Suprapubic skin (tissue), 4 donors: Measurements from ENCODE around the gene IQCK.

Source experiments
- POLR2A ChIP-seq, 2 donors: fragments of 450-650 bp; IDR thresholded peaks; one replicate each; pipeline ENCODE4 v1.6.1; 2017; ENCODE audit warnings: antibody characterized with exemption in 2 of 2, mild to moderate bottlenecking in 2 of 2, moderate library complexity in 2 of 2
- POLR2AphosphoS5 ChIP-seq, 3 donors: sonication (generic); formaldehyde crosslinking; IDR thresholded peaks; one replicate each; pipeline ENCODE4 v1.6.1; 2017; ENCODE audit warnings: antibody characterized with exemption in 3 of 3
- TF ChIP-seq, protein P1 (sequence below), 2 donors: fragments of 200-600 bp in 1 of 2; fragments of 450-650 bp in 1 of 2; sonication (generic) in 1 of 2; IDR thresholded peaks; one replicate each; pipeline ENCODE4 v1.5.1; 2016 to 2019; ENCODE audit warnings: antibody characterized with exemption in 2 of 2, mild to moderate bottlenecking in 1 of 2, moderate library complexity in 1 of 2

GRCh38 chr16:19749571-19750080 lies 31.6 kb downstream of the IQCK start:
- no peak for TF ChIP-seq POLR2A (IDR thresholded peaks at IDR 0.05)
- TF ChIP-seq, protein P1, sequence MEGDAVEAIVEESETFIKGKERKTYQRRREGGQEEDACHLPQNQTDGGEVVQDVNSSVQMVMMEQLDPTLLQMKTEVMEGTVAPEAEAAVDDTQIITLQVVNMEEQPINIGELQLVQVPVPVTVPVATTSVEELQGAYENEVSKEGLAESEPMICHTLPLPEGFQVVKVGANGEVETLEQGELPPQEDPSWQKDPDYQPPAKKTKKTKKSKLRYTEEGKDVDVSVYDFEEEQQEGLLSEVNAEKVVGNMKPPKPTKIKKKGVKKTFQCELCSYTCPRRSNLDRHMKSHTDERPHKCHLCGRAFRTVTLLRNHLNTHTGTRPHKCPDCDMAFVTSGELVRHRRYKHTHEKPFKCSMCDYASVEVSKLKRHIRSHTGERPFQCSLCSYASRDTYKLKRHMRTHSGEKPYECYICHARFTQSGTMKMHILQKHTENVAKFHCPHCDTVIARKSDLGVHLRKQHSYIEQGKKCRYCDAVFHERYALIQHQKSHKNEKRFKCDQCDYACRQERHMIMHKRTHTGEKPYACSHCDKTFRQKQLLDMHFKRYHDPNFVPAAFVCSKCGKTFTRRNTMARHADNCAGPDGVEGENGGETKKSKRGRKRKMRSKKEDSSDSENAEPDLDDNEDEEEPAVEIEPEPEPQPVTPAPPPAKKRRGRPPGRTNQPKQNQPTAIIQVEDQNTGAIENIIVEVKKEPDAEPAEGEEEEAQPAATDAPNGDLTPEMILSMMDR (IDR thresholded peaks at IDR 0.05), result no peak
- no peak for TF ChIP-seq POLR2AphosphoS5 (IDR thresholded peaks at IDR 0.05)
